SU-DHL-6 (cell line): Measurements from ENCODE around the gene RUFY3.

ENCODE experiments used
- H2AFZ ChIP-seq: fragments of 200-600 bp; sonication (generic); 2 replicates; pipeline ENCODE4 v1.6.1; 2014; ENCODE audit warnings: low read depth, mild to moderate bottlenecking, moderate library complexity, mixed read lengths, antibody characterized with exemption, low read length; ENCODE audit not compliant: severe bottlenecking
- H3F3A ChIP-seq: fragments of 200-600 bp; shearing (Covaris generic); 2 replicates; pipeline ENCODE4 v1.6.0; 2016; ENCODE audit warnings: antibody characterized with exemption, mild to moderate bottlenecking; ENCODE audit not compliant: insufficient read depth
- H3K27ac ChIP-seq: fragments of 200-600 bp; sonication (generic); 2 replicates; pipeline ENCODE4 v1.5.1; 2016; ENCODE audit warnings: low read depth, mild to moderate bottlenecking, low read length, moderate library complexity, mixed read lengths
- H3K27me3 ChIP-seq: fragments of 200-600 bp; sonication (generic), shearing (Covaris generic); 2 replicates; pipeline ENCODE4 v1.6.0; 2014; ENCODE audit warnings: mild to moderate bottlenecking, low read length
- H3K36me3 ChIP-seq: fragments of 200-600 bp; sonication (generic); 2 replicates; pipeline ENCODE4 v1.6.1; 2014; ENCODE audit warnings: mild to moderate bottlenecking, low read length, mixed read lengths
- H3K4me2 ChIP-seq: fragments of 300-600, 200-600 bp; shearing (Covaris generic), sonication (generic); 2 replicates; pipeline ENCODE4 v1.6.0; 2014; ENCODE audit warnings: low read length, low read depth, mild to moderate bottlenecking; ENCODE audit not compliant: poor library complexity, severe bottlenecking
- H3K4me3 ChIP-seq: fragments of 200-600 bp; sonication (generic); 2 replicates; pipeline ENCODE4 v1.5.1; 2014; ENCODE audit warnings: antibody characterized with exemption, low read length, mild to moderate bottlenecking, mixed read lengths; ENCODE audit not compliant: insufficient read depth, poor library complexity, severe bottlenecking
- H3K79me2 ChIP-seq: fragments of 200-600 bp; sonication (generic); 2 replicates; pipeline ENCODE4 v1.6.1; 2014; ENCODE audit warnings: mild to moderate bottlenecking, low read length, moderate library complexity; ENCODE audit not compliant: insufficient read depth
- H3K9ac ChIP-seq: fragments of 200-600 bp; sonication (generic); 2 replicates; pipeline ENCODE4 v1.7.0; 2014; ENCODE audit warnings: mild to moderate bottlenecking, low read length
- H3K9me2 ChIP-seq: fragments of 200-600 bp; sonication (generic); replicated peaks from 2 replicates; pipeline ENCODE4 v1.6.1; 2014; ENCODE audit warnings: low read length; ENCODE audit not compliant: insufficient read depth
- H3K9me3 ChIP-seq: fragments of 200-600 bp; sonication (generic); 2 replicates; pipeline ENCODE4 v1.6.1; 2014; ENCODE audit warnings: low read length, mixed read lengths; ENCODE audit not compliant: insufficient read depth
- H4K20me1 ChIP-seq: fragments of 200-600 bp; sonication (generic); 2 replicates; pipeline ENCODE4 v1.6.1; 2014; ENCODE audit warnings: low read depth, mild to moderate bottlenecking, antibody characterized with exemption, low read length, moderate library complexity, mixed read lengths
- EZH2phosphoT487 ChIP-seq: fragments of 200-600 bp; sonication (generic), shearing (Covaris generic); conservative IDR thresholded peaks from 2 replicates; pipeline ENCODE4 v1.6.1; 2018; ENCODE audit warnings: mild to moderate bottlenecking, antibody characterized with exemption, low read length, moderate library complexity, mixed read lengths
- TF ChIP-seq, protein P1 (sequence below): fragments of 200-600 bp; sonication (generic); IDR thresholded peaks from one replicate; pipeline ENCODE4 v1.5.1; 2017; ENCODE audit warnings: antibody characterized with exemption, mild to moderate bottlenecking, low read length, moderate library complexity; ENCODE audit not compliant: insufficient read depth, poor library complexity, severe bottlenecking

Gene RUFY3

DNA sequence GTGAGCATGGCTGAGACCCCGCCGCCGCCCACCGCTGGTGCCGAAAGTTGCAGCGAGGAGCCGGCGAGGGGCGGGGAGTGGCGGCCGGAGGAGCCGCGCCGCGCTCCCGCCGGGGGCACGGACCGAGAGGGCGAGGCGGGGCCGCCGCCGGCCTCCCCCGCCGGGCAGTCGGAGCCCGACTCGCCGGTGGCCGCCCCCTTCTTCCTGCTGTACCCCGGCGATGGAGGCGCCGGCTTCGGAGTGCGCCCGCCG, 16.9 kb upstream of the RUFY3 start:
- Histone ChIP-seq H3K9ac (peak overlapping the region; percentile 69), H3K36me3 (no peaks in the 10 kb centered on the region), H3K9me2 (no peaks in the 10 kb centered on the region), H3K9me3 (no peaks in the 10 kb centered on the region), H3K79me2 (no peaks in the 10 kb centered on the region), H3K4me2 (peak overlapping the region; percentile 94), H3K4me3 (peak overlapping the region; percentile 63), H4K20me1 (no peaks in the 10 kb centered on the region), H2AFZ (peak overlapping the region; percentile 86), H3F3A (0 out of 2 replicates have a peak, but pooled peaks cover 13% of the 10 kb centered on the region), H3K27ac (peak overlapping the region; percentile 77), H3K27me3 (no peaks in the 10 kb centered on the region)
- TF ChIP-seq EZH2phosphoT487, result no peak
- TF ChIP-seq, protein P1, sequence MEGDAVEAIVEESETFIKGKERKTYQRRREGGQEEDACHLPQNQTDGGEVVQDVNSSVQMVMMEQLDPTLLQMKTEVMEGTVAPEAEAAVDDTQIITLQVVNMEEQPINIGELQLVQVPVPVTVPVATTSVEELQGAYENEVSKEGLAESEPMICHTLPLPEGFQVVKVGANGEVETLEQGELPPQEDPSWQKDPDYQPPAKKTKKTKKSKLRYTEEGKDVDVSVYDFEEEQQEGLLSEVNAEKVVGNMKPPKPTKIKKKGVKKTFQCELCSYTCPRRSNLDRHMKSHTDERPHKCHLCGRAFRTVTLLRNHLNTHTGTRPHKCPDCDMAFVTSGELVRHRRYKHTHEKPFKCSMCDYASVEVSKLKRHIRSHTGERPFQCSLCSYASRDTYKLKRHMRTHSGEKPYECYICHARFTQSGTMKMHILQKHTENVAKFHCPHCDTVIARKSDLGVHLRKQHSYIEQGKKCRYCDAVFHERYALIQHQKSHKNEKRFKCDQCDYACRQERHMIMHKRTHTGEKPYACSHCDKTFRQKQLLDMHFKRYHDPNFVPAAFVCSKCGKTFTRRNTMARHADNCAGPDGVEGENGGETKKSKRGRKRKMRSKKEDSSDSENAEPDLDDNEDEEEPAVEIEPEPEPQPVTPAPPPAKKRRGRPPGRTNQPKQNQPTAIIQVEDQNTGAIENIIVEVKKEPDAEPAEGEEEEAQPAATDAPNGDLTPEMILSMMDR, result no peak

DNA sequence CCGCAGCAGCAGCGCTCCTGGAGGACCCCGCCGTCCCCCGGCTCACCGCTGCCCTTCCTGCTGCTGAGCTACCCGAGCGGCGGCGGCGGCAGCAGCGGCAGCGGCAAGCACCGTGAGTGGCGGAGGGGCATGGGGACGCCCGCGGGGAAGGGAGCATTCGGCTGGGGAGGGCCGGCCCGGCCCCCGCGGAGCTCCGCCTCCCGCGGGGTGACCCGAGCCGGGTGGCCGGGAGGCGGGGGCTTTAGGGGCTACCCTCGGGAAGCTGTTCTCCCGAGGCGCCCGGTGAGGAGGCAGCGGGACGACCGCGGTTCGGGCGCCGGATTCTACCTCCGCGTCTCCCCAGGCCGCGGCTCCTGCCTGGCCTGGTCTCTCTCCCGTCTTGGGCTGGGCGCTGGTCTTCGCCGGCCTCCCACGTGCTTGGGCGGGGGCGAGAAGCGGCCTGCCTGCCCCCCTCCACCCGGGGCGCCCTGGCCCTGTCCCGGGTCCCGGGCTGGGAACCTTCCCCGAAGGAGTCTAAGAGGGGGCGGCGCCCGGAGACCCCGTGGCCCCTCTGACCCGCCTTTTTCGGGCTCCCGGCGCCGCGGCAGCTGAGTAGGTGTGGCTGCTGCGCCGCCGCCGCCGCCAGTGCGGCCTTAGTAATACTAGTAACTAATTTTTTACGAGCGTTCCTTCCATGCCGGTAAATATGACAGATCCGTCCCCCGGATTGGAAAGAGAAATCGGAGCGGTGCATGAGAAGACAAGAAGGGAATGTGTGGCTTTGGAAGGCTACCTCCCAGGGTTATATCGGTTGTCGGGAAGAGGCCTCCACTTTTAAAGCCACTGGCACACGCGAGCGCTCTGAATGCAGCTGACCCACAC, 16.4 kb upstream of the RUFY3 start:
- Histone ChIP-seq H3K4me3 (peak overlapping the region; percentile 63), H3K79me2 (no peaks in the 10 kb centered on the region), H3K4me2 (peak overlapping the region; percentile 94), H3K36me3 (no peaks in the 10 kb centered on the region), H4K20me1 (no peaks in the 10 kb centered on the region), H3K9ac (peak overlapping the region; percentile 69), H2AFZ (peak overlapping the region; percentile 86), H3K27me3 (no peaks in the 10 kb centered on the region), H3K9me2 (no peaks in the 10 kb centered on the region), H3K9me3 (no peaks in the 10 kb centered on the region), H3K27ac (peak overlapping the region; percentile 77), H3F3A (0 out of 2 replicates have a peak, but pooled peaks cover 13% of the 10 kb centered on the region)
- TF ChIP-seq EZH2phosphoT487, result no peak
- TF ChIP-seq, protein P1, result no peak

DNA sequence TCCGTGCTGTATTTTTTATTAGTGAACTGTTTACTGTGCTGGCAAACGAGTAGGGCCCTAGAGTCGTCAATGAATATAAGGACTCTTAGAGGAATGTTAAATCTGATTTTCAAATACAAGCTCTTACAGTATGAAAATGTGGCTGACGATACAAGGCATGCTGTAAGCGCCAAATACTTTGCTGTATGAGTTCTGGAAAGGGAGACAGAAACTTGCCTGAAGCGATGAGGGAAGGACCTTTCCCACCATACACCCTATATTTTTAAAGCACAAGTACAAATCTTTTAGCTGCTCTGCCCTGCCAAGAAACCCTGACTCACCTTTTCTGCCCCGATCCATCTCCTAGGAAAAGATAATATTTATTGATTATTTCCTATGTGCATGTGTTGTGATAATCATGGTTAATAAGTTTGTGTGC, 15.7 kb upstream of the RUFY3 start:
- Histone ChIP-seq H3K36me3 (no peaks in the 10 kb centered on the region), H3K4me3 (peak overlapping the region; percentile 63), H3F3A (0 out of 2 replicates have a peak, but pooled peaks cover 13% of the 10 kb centered on the region), H2AFZ (peak overlapping the region; percentile 86), H3K27me3 (no peaks in the 10 kb centered on the region), H3K9me2 (no peaks in the 10 kb centered on the region), H4K20me1 (no peaks in the 10 kb centered on the region), H3K9ac (peak overlapping the region; percentile 69), H3K27ac (peak overlapping the region; percentile 77; the same call in 1 of the 2 replicates), H3K79me2 (no peaks in the 10 kb centered on the region), H3K4me2 (peak overlapping the region; percentile 94), H3K9me3 (no peaks in the 10 kb centered on the region)
- TF ChIP-seq EZH2phosphoT487, result no peak
- TF ChIP-seq, protein P1, result no peak
